Stimulated activated naive CD8-positive, alpha-beta T cell treated with anti-CD3 and anti-CD28 coated beads, Interleukin-15, amount 100 ng/mL, for 72 hours (primary cell): ENCODE measurements around the gene UBE2O.
"Not testable (repeated sequence)": the region's sequence is repeated elsewhere in the genome, so short reads cannot be mapped to it uniquely, and the experiment has no call there.

Source experiments
- ATAC-seq: fragments of 150-1000 bp; cut with Tn5 transposase; 2 replicates; pipeline ENCODE4 v1.10.0; 2021; ENCODE audit warnings: mild to moderate bottlenecking, moderate library complexity
- DNase-seq, 2 donors: peaks; one replicate each; pipeline ENCODE4 v3.0.0; 2021 to 2022
- H3K27ac Mint-ChIP-seq, 2 donors: one replicate each; pipeline ENCODE4 v1.8.0; 2022; ENCODE audit warnings: mild to moderate bottlenecking in 2 of 2, mixed read lengths in 2 of 2, moderate library complexity in 2 of 2
- H3K27me3 Mint-ChIP-seq: one replicate; pipeline ENCODE4 v1.8.0; 2022; ENCODE audit warnings: mixed read lengths
- H3K4me1 Mint-ChIP-seq: one replicate; pipeline ENCODE4 v1.8.0; 2022; ENCODE audit warnings: mild to moderate bottlenecking, mixed read lengths
- H3K4me3 Mint-ChIP-seq, 2 donors: one replicate each; pipeline ENCODE4 v1.8.0; 2022; ENCODE audit warnings: mild to moderate bottlenecking in 2 of 2, mixed read lengths in 2 of 2, moderate library complexity in 1 of 2
- H3K9me3 Mint-ChIP-seq, 2 donors: one replicate each; pipeline ENCODE4 v1.8.0; 2022; ENCODE audit warnings: mixed read lengths in 2 of 2

Gene UBE2O

DNA sequence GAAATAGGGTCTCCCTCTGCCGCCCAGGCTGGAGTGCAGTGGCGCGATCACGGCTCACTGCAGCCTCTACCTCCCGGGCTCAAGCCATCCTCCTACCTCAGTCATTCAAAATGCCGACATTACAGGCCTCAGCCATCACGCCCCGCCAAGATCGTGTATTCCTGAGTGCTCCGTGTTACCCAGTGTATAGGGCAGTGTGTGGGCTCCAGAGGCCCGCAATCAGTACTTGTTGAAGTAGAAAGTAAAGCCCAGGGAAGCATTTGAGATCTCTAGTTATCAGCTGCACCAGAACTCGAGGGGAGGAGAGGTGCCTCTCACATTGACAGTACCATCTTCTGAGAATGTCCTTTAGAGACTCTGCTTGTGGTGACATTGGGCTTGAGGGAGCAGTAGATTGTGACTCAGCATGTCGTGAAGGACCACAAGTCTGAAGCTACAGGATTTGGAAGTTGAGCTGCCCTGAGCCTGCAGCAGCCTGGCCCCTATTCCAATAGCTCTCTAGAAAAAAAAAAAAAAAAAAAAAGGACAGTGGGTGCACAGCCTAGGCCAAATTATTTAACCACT, 98.1 kb downstream of the UBE2O start:
- peak overlapping the region in 1 of 2 donors; percentile 65 for H3K27ac Mint-ChIP-seq
- peaks cover 38% of the 10 kb centered on the region for H3K4me1 Mint-ChIP-seq
- peak overlapping the region; percentile 90 to 94 for H3K4me3 Mint-ChIP-seq
- no peak for ATAC-seq
- peak in 1 of 2 donors; percentile 12 for DNase-seq
- H3K9me3 Mint-ChIP-seq = no peaks in the 10 kb centered on the region
- no peaks in the 10 kb centered on the region for H3K27me3 Mint-ChIP-seq

DNA sequence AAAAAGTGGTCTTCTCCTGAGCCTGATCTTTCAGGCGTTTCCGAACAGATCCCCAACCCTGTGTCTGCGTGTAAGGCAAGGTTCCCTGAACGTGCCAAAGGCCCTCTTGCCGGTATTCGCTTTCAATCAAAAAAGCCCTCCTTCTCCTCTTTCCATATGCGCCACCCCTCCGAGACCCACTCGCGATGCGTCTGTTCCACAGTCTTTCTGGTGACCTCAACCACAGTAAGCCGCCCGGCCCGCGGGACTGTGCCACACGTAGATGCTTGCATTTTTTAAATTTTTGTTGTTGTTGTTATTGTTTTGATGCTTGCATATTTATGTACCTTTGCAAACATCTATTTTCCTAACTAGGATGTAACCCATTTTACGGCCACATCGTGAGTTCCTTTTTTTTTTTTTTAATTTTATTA, 98.6 kb downstream of the UBE2O start:
- H3K9me3 Mint-ChIP-seq = no peaks in the 10 kb centered on the region
- ATAC-seq (no peak), DNase-seq (no peak)
- peak overlapping the region; percentile 90 to 94 for H3K4me3 Mint-ChIP-seq
- H3K27me3 Mint-ChIP-seq = no peaks in the 10 kb centered on the region
- peaks cover 38% of the 10 kb centered on the region for H3K4me1 Mint-ChIP-seq
- peak overlapping the region; percentile 99 to 100 for H3K27ac Mint-ChIP-seq

DNA sequence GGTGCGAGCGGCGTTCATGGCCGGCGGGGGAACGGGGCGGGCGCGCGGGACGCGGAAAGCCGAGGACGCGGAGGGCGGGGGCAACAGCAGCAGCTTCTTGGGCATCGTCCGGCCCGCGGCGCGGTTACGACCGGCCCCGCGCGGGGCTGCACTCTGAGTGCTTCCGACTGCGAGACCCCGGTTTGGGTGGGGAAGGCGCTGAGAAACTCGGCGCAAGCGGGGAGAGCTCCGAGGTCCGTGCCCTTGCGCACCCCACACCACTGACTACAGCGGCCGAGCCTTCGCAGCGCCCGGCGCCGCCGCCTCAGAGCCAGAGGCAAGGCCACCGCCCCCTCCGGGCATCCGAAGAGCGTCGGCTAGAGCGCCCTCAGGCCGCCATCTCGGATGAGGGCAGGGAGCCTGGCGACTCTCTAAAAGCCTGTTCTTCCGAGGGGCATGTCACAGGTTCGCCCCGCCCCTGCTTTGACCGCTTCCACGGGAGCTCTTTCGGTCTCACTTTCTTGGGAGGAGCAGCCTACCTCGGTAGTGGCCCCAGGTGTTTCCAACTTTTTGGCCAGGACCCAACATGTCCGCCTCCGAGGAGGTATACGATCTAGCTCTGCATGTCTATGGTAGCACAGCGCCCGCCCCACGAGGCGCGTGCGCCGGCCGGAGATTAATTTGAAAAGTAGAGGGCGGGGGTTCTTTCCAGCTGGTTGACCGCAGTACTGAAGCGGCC, 99.2 kb downstream of the UBE2O start, which contains the start of gene PRPSAP1:
Gene PRPSAP1 (minus strand): TSS at position 318 of the 718 bp plus-strand sequence. CDS start 213 bp downstream, at position 105.
- Mint-ChIP-seq H3K27me3 (no peaks in the 10 kb centered on the region), H3K9me3 (no peaks in the 10 kb centered on the region), H3K27ac (peak within 1 kb of the TSS; percentile 99 to 100), H3K4me1 (peaks cover 38% of the 10 kb centered on the region), H3K4me3 (peak within 1 kb of the TSS; percentile 90 to 94)
- peak; percentile 96 for ATAC-seq
- peak; percentile 88 for DNase-seq

DNA sequence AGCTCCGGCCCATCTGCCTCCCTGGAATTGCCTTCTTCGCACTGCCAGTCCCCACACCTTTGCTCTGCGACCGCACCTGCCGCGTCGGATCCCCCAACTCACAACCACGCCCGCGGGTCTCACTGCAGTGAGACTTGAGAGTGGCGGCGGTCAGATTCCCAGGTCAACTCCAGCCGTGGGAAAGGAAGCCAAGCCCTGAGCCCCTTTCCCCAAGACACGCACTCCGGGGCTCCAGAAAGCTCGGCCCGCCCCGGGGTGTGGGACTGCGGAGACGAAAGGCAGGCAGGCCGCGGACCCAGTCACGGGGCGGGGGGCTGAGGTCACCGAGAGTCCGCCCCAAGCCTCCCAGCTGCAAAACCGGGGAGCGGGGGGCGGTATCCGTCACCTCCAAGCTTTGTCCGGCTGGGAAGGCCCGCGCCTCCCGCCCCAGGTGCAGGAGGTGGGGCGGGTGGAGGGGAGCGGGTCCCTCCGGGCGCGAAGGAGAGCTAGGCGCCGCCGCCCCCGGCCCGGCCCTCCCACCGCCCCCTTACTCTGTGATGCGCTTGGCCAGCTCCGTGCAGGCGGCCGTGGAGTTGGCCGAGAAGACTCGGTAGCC, 99.9 kb downstream of the UBE2O start:
- Mint-ChIP-seq H3K27me3 (no peaks in the 10 kb centered on the region), H3K27ac (peak overlapping the region; percentile 99 to 100)

DNA sequence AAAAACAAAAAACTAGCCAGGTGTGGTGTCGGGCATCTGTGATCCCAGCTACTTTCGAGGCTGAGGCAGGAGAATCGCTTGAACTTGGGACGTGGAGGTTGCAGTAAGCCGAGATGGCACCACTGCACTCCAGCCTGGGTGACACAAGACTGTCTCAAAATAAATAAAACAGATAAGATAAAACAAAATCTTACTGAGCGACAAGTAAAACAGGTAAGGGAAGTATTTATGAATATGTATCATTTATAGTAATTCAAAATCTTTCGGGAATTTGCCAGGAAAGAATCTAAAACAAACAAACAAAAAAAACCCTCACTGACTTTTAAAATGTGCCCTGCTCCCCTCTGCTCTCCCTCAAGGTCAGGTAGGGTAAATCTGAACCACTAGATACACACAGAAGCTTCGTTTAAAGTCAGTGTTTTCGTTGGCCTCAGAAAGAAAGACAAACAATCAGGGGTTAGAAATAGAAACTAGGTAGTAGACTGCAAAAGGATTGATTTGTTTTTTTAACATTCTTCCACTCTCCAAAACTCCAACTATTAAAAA, 101.4 kb downstream of the UBE2O start:
- Mint-ChIP-seq H3K27me3 (no peaks in the 10 kb centered on the region), H3K27ac (no peak overlapping the region), H3K9me3 (no peaks in the 10 kb centered on the region), H3K4me3 (peak overlapping the region; percentile 38 to 90), H3K4me1 (peaks cover 33% of the 10 kb centered on the region)
- DNase-seq (no peak), ATAC-seq (no peak)

More for the DNA sequence above, 99.9 kb downstream of the UBE2O start:
- peak; percentile 26 for ATAC-seq
- no peaks in the 10 kb centered on the region for H3K9me3 Mint-ChIP-seq
- H3K4me3 Mint-ChIP-seq = peak overlapping the region; percentile 90 to 94
- DNase-seq = peak in 1 of 2 donors; percentile 28
- peaks cover 38% of the 10 kb centered on the region for H3K4me1 Mint-ChIP-seq

DNA sequence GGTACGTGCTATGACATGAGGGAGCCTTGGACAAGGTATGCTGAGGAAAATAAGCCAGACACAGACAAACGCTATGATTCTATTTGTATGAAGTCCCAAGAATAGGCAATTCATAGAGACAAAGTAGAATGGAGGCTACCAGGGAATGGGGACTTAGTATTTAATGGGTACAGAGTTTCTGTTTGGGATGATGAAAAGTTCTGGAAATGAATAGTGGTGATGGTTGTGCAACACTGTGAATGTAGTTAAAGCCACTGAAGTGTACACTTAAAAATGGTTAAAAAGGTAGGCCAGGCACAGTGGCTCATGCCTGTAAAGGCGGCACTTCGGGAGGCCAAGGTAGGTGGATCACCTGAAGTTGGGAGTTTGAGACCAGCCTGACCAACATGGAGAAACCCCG, 102.5 kb downstream of the UBE2O start:
- H3K4me3 Mint-ChIP-seq = no peak overlapping the region
- H3K4me1 Mint-ChIP-seq = peaks cover 39% of the 10 kb centered on the region
- H3K27ac Mint-ChIP-seq = no peak overlapping the region
- DNase-seq (no peak), ATAC-seq (no peak)
- H3K9me3 Mint-ChIP-seq = no peaks in the 10 kb centered on the region
- H3K27me3 Mint-ChIP-seq = no peaks in the 10 kb centered on the region

DNA sequence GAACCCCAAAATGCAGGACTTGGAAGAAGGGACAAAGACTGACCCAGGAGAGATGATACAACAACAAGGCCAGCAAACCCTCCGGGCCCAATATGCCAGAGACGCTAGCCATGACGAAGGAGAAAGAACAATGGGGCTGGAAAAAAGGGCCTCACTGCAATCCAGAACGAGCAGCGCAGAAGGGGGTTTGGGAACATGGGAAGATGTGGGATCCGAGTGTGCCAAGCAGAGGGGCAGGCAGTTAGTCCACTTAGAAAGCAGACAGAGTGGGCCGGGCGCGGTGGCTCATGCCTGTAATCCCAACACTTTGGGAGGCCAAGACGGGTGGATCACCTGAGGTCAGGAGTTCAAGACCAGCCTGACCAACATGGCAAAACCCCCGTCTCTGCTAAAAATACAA, 106.0 kb downstream of the UBE2O start:
- H3K9me3 Mint-ChIP-seq, H3K27me3 Mint-ChIP-seq, DNase-seq, H3K4me3 Mint-ChIP-seq, ATAC-seq, H3K27ac Mint-ChIP-seq: not testable (repeated sequence)
- peaks cover 16% of the 10 kb centered on the region for H3K4me1 Mint-ChIP-seq

DNA sequence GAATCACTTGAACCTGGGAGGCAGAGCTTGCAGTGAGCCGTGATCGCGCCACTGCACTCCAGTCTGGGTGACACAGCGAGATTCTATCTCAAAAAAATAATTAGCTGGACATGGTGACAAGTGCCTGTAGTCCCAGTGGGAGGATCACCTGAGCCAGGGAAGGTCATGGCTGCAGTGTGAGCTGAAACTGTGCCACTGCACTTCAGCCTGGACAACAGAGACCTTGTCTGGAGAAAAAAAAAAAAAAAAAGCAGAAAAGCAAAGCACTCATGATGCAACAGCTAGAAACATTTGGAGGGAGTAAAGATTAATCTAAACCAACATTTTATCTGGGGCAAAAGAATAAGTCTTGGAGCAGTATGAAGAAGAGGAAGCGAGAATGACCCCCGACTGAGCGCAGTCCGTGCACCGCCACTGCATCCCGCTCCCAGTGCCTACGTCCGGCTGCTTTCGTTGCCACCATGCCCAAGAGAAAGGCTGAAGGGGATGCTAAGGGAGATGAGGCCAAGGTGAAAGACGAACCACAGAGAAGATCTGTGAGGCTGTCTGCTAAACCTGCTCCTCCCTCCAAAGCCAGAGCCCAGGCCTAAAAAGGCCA, 107.5 kb downstream of the UBE2O start:
- ATAC-seq (no peak), DNase-seq (no peak)
- peaks cover 9% of the 10 kb centered on the region for H3K4me1 Mint-ChIP-seq
- H3K27ac Mint-ChIP-seq = peak overlapping the region; percentile 81 to 82
- H3K4me3 Mint-ChIP-seq = no peak overlapping the region
- no peaks in the 10 kb centered on the region for H3K27me3 Mint-ChIP-seq
- no peaks in the 10 kb centered on the region for H3K9me3 Mint-ChIP-seq

DNA sequence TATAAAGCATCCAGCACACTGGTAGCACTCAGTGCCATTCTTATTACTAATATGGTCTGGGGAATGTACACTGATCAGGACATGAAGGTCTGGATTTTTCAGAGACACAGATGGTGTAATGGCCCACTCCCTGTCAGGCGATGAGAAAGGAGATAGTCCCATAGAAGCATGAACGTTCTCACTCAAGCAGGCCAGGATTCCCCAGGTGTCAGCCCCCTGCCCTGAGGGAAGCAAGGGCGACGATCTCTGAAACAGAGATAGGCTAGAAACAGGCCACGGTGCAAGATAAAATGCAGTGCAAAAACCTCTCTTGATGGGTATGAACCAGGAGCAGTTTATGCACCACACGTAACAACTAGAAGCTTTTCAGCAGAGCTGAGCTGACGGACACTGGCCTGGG, 109.8 kb downstream of the UBE2O start:
- no peaks in the 10 kb centered on the region for H3K9me3 Mint-ChIP-seq
- peaks cover 9% of the 10 kb centered on the region for H3K4me1 Mint-ChIP-seq
- DNase-seq = no peak
- H3K27me3 Mint-ChIP-seq = no peaks in the 10 kb centered on the region
- ATAC-seq = no peak
- no peak overlapping the region for H3K4me3 Mint-ChIP-seq
- peak overlapping the region in 1 of 2 donors; percentile 42 for H3K27ac Mint-ChIP-seq

DNA sequence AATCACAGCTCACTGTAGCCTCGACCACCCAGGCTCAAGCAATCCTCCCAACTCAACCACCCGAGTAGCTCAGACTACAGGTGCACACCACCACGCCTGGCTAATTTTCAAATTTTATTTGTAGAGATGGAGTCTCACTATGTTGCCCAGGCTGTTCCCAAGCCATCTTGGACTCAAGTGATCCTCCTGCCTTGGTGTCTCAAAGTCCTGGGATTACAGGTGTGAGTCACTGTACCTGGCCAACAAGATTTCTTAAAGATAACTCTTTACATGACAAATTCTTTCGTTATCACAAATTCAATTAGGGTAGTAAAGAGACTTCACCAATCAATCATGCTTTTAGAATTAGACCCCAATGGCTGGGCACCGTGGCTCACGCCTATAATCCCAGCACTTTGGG, 111.7 kb downstream of the UBE2O start:
- ATAC-seq = no peak
- Mint-ChIP-seq H3K27ac (no peak overlapping the region), H3K27me3 (no peaks in the 10 kb centered on the region)

More for the DNA sequence above, 111.7 kb downstream of the UBE2O start:
- peaks cover 9% of the 10 kb centered on the region for H3K4me1 Mint-ChIP-seq
- no peak for DNase-seq
- H3K4me3 Mint-ChIP-seq = no peak overlapping the region
- no peaks in the 10 kb centered on the region for H3K9me3 Mint-ChIP-seq
